Measurements from ENCODE around the gene PHF1. TPM values are rescaled to one million over a fixed set of nuclear protein-coding genes. Genes with fewer than 3 reads are reported as not detected.

Gene PHF1
- total RNA-seq, 1 donor from 2014 or later, result 70.5 TPM

DNA sequence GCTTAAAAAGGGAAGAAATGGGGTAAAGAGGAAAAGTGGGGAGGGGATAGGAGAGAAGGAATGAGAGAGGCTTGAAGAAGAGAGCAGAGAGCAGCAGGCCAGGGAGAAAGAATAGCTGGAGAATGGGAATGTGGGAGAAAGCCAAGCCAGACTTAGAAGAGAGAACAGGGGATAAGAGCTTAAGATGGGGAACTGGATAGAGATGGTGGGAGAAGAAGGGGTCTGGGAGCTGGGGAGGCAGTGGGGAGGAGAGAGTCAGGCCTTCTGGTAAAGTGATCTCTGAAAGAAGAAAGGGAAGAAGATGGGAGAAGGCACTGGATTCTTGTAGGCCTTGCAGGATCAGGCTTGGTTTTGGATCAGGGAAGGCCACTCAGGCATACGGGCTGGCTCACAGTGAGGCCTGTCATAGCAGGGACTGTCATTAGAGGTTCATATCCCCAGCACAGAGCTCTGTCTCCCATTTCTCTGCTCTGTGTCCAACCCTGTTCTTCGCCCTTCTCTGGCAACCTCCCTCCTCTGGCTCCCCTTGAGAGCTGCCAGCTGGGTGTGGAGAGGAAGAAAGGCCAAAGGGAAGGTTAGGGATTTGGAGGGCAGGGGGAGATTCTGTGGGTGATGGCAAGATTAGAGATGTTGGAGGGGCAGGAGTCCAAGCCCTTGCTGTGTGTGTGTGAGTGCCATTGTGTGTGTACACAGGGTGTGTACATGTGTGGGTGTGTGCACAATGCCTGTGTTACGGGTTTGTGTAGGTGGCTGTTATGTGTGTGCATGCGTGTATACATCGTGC, 18.3 kb downstream of the PHF1 start:
- no peaks in the 10 kb centered on the region for H3K9me3 Mint-ChIP-seq
- H3K27ac Mint-ChIP-seq (ENCODE audit: unreplicated experiment), result peak overlapping the region; percentile 91
- H3K4me3 Mint-ChIP-seq, result peak overlapping the region; percentile 95
- H3K36me3 Mint-ChIP-seq (ENCODE audit: low read depth), result peaks cover 8% of the 10 kb centered on the region
- DNase-seq (ENCODE audit: low read depth, low spot score), result no peak
- H3K4me1 Mint-ChIP-seq, result peaks cover 88% of the 10 kb centered on the region
- no peak for TF ChIP-seq CTCF (conservative IDR thresholded peaks at IDR 0.05)
- H3K27me3 Mint-ChIP-seq (ENCODE audit: low read depth), result no peaks in the 10 kb centered on the region

DNA sequence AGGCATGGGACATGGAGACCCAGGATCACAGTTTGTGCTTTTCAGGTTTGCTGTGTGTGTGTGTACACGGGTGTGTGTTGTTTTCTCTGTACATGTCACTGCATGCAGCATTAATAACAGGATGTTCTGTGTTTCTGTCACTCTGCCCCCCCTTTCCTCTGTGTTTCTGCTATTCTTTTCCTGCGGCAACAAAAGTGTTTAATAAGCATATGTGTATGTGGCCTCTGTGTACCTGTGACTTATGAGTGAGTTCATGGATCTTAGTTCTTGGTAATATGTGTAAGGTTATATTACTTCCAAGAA, 18.9 kb downstream of the PHF1 start:
- Mint-ChIP-seq H3K27ac (ENCODE audit: unreplicated experiment) (no peak overlapping the region), H3K4me3 (peak overlapping the region; percentile 95), H3K4me1 (peaks cover 84% of the 10 kb centered on the region), H3K36me3 (ENCODE audit: low read depth) (peaks cover 5% of the 10 kb centered on the region), H3K27me3 (ENCODE audit: low read depth) (no peaks in the 10 kb centered on the region), H3K9me3 (no peaks in the 10 kb centered on the region)
- TF ChIP-seq CTCF (conservative IDR thresholded peaks at IDR 0.05), result no peak
- DNase-seq (ENCODE audit: low read depth, low spot score), result no peak

GRCh38 chr6:33430334-33430733, 19.5 kb downstream of the PHF1 start:
- H3K4me1 Mint-ChIP-seq, result peaks cover 77% of the 10 kb centered on the region
- H3K4me3 Mint-ChIP-seq, result peak overlapping the region; percentile 95
- H3K36me3 Mint-ChIP-seq (ENCODE audit: low read depth), result peaks cover 5% of the 10 kb centered on the region
- no peak for TF ChIP-seq CTCF (conservative IDR thresholded peaks at IDR 0.05)
- H3K27ac Mint-ChIP-seq (ENCODE audit: unreplicated experiment), result no peak overlapping the region
- DNase-seq (ENCODE audit: low read depth, low spot score), result no peak
- no peaks in the 10 kb centered on the region for H3K27me3 Mint-ChIP-seq (ENCODE audit: low read depth)
- no peaks in the 10 kb centered on the region for H3K9me3 Mint-ChIP-seq

DNA sequence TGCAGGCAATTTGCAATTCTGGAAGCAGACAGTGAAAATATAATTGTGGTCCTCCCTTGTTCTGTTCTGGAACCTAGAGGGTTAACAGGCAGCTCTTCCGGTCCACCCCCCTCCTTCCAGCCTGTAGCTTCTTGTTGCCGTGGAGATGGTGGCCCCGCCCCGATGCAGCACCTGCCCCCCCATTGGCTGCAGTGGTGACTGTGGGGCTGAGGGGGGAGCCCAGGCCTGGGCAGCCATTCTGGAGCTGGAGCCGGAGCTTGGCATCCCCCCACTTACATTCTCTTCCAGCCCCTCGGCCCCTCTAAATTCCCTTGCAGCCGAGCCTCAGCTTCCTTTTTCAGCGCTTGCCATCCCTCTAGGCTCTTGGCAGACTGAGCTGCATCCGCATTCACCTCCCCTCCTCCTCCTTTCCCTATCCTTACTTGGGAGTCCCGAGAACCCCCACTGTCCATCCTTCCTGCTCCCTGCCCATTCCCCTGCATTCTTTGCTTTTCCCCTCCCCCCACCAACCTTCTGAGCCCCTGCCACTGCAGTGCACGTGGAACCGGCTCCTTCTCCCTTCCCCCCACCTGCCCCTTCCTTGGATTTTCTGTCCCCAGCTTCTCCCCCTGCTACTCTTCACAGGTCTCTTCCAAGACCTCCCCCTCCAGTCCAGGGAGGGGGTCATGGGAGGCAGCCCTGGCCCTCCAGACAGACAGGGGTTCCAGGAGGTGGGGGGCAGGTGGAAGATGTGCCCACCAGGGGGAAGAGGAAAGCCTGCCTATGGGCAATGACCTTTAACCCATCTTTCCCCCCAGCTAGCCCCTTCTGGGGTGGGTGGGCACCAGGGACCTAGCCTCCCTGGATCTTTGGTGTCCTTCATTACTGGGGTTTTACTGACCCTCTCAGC, 20.4 kb downstream of the PHF1 start:
- no peaks in the 10 kb centered on the region for H3K9me3 Mint-ChIP-seq
- peak; percentile 70 for DNase-seq (ENCODE audit: low read depth, low spot score)
- peaks cover 69% of the 10 kb centered on the region for H3K4me1 Mint-ChIP-seq
- TF ChIP-seq CTCF (conservative IDR thresholded peaks at IDR 0.05), result no peak
- H3K4me3 Mint-ChIP-seq, result peak overlapping the region; percentile 95
- peak overlapping the region; percentile 83 for H3K27ac Mint-ChIP-seq (ENCODE audit: unreplicated experiment)
- H3K27me3 Mint-ChIP-seq (ENCODE audit: low read depth), result no peaks in the 10 kb centered on the region
- H3K36me3 Mint-ChIP-seq (ENCODE audit: low read depth), result peaks cover 5% of the 10 kb centered on the region

DNA sequence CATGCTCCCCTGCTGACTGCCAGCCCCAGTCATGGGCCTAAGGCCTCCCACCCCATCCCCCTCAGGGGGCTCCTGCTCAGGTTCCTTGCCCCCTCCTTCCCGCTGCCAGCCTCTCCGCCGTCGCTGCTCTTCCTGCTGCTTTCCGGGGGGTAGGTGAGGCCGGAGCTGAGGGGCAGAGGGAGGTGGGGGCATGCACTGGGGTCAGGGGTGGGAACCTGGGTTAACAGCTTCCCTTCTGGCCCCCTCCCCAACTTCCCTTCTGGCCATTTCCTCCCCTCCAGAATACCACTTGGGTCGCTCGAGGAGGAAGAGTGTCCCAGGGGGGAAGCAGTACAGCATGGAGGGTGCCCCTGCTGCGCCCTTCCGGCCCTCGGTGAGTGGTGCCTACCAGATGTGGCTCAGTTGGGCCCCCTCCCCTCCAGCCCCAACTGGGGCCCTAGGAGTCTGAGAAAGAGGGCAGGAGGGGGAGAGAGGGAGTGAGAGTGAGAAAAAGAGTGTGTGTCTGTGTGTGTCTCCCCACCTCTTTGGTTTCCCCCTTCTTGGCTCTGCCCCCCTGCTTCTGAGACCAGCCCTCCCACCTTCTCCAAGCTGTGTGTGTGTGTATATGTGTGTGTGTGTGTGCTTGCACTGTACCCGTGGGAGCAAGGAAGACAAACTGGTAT, 21.2 kb downstream of the PHF1 start:
- Mint-ChIP-seq H3K27ac (ENCODE audit: unreplicated experiment) (peak overlapping the region; percentile 62), H3K36me3 (ENCODE audit: low read depth) (peaks cover 5% of the 10 kb centered on the region), H3K27me3 (ENCODE audit: low read depth) (no peaks in the 10 kb centered on the region), H3K4me3 (peak overlapping the region; percentile 95), H3K9me3 (no peaks in the 10 kb centered on the region), H3K4me1 (peaks cover 61% of the 10 kb centered on the region)
- TF ChIP-seq CTCF (conservative IDR thresholded peaks at IDR 0.05), result no peak
- no peak for DNase-seq (ENCODE audit: low read depth, low spot score)

Data from neural crest cell (in vitro differentiated cells).